Measurements from ENCODE around the gene IL1RAP.

IL1RAP gene

GRCh38 chr3:190574473-190574872 is 60.6 kb downstream of the IL1RAP start:
- DNase-seq (ENCODE audit: low read depth) = no peak
- no peak for TF ChIP-seq POLR2A (IDR thresholded peaks at IDR 0.05; ENCODE audit: extremely low read depth, insufficient read length)
- no peak for TF ChIP-seq MYC (IDR thresholded peaks at IDR 0.05; ENCODE audit: low read depth, low read length)
- no peak for TF ChIP-seq CTCF (IDR thresholded peaks at IDR 0.05; ENCODE audit: low read depth, low read length)
- no peak overlapping the region for H3K4me3 ChIP-seq (ENCODE audit: low read depth, low read length)

GRCh38 chr3:190575437-190576185 is 61.7 kb downstream of the IL1RAP start:
- H3K4me3 ChIP-seq (ENCODE audit: low read depth, low read length) = no peak overlapping the region
- no peak for TF ChIP-seq MYC (IDR thresholded peaks at IDR 0.05; ENCODE audit: low read depth, low read length)
- no peak for TF ChIP-seq CTCF (IDR thresholded peaks at IDR 0.05; ENCODE audit: low read depth, low read length)
- TF ChIP-seq POLR2A (IDR thresholded peaks at IDR 0.05; ENCODE audit: extremely low read depth, insufficient read length) = no peak
- peak; percentile 44; the same call in 1 of the 2 replicates for TF ChIP-seq MAX (IDR thresholded peaks at IDR 0.05; ENCODE audit: low read depth, low read length)
- peak; percentile 84 for DNase-seq (ENCODE audit: low read depth)

- H3K4me3 ChIP-seq (ENCODE audit: low read depth, low read length) = no peak overlapping the region
- DNase-seq (ENCODE audit: low read depth) = no peak
- TF ChIP-seq MYC (IDR thresholded peaks at IDR 0.05; ENCODE audit: low read depth, low read length) (no peak), POLR2A (IDR thresholded peaks at IDR 0.05; ENCODE audit: extremely low read depth, insufficient read length) (no peak), MAX (IDR thresholded peaks at IDR 0.05; ENCODE audit: low read depth, low read length) (no peak), CTCF (IDR thresholded peaks at IDR 0.05; ENCODE audit: low read depth, low read length) (no peak)
Measured at GRCh38 chr3:190577225-190577624, 63.3 kb downstream of the IL1RAP start.

GRCh38 chr3:190579514-190580137 is 65.7 kb downstream of the IL1RAP start:
- no peak for DNase-seq (ENCODE audit: low read depth)
- H3K4me3 ChIP-seq (ENCODE audit: low read depth, low read length) = no peak overlapping the region
- TF ChIP-seq CTCF (IDR thresholded peaks at IDR 0.05; ENCODE audit: low read depth, low read length) = no peak
- TF ChIP-seq MAX (IDR thresholded peaks at IDR 0.05; ENCODE audit: low read depth, low read length) = no peak
- TF ChIP-seq POLR2A (IDR thresholded peaks at IDR 0.05; ENCODE audit: extremely low read depth, insufficient read length) = no peak
- no peak for TF ChIP-seq MYC (IDR thresholded peaks at IDR 0.05; ENCODE audit: low read depth, low read length)

- H3K4me3 ChIP-seq (ENCODE audit: low read depth, low read length) = no peak overlapping the region
- TF ChIP-seq POLR2A (IDR thresholded peaks at IDR 0.05; ENCODE audit: extremely low read depth, insufficient read length) (no peak), MYC (IDR thresholded peaks at IDR 0.05; ENCODE audit: low read depth, low read length) (no peak)
Measured at GRCh38 chr3:190580417-190580816, 66.5 kb downstream of the IL1RAP start.

GRCh38 chr3:190581041-190581541 is 67.2 kb downstream of the IL1RAP start:
- TF ChIP-seq POLR2A (IDR thresholded peaks at IDR 0.05; ENCODE audit: extremely low read depth, insufficient read length) = no peak
- TF ChIP-seq MYC (IDR thresholded peaks at IDR 0.05; ENCODE audit: low read depth, low read length) = no peak
- TF ChIP-seq CTCF (IDR thresholded peaks at IDR 0.05; ENCODE audit: low read depth, low read length) = no peak
- TF ChIP-seq MAX (IDR thresholded peaks at IDR 0.05; ENCODE audit: low read depth, low read length) = no peak
- no peak overlapping the region for H3K4me3 ChIP-seq (ENCODE audit: low read depth, low read length)
- no peak for DNase-seq (ENCODE audit: low read depth)

More at GRCh38 chr3:190580417-190580816, 66.5 kb downstream of the IL1RAP start:
- DNase-seq (ENCODE audit: low read depth) = no peak
